NCI-H748 (cell line): Measurements from ENCODE around the gene TFB1M.
A peak's percentile ranks its signal among the peaks of the same experiment; 100 is the strongest.

ENCODE experiments used
- DNase-seq: peaks from one replicate; lab custom pipeline; 2025; ENCODE audit not compliant: unreplicated experiment; lab: John Stamatoyannopoulos, UW

TFB1M gene

GRCh38 chr6:155265843-155266535, 48.3 kb downstream of the TFB1M start:
- no peak for DNase-seq

GRCh38 chr6:155264693-155265320, 49.5 kb downstream of the TFB1M start:
- no peak for DNase-seq

- no peak for DNase-seq
Measured at GRCh38 chr6:155263373-155264063, 50.8 kb downstream of the TFB1M start, which contains the start of gene CLDN20. Gene CLDN20, plus strand, starts transcription at chr6:155264013. Its CDS starts 11,707 bp downstream, at chr6:155275720.

GRCh38 chr6:155262655-155263054, 51.6 kb downstream of the TFB1M start:
- DNase-seq, result no peak

GRCh38 chr6:155261111-155261900, 53.0 kb downstream of the TFB1M start:
- DNase-seq, result no peak

- DNase-seq, result no peak
Measured at GRCh38 chr6:155260686-155261085, 53.6 kb downstream of the TFB1M start.

- DNase-seq, result no peak
Measured at GRCh38 chr6:155259897-155260296, 54.4 kb downstream of the TFB1M start.

GRCh38 chr6:155259204-155259603, 55.1 kb downstream of the TFB1M start:
- DNase-seq, result no peak

GRCh38 chr6:155257796-155258195, 56.5 kb downstream of the TFB1M start:
- DNase-seq, result no peak

GRCh38 chr6:155256122-155256795, 58.0 kb downstream of the TFB1M start:
- no peak for DNase-seq

- no peak for DNase-seq
Measured at GRCh38 chr6:155254139-155254538, 60.1 kb downstream of the TFB1M start.

GRCh38 chr6:155253337-155253736, 60.9 kb downstream of the TFB1M start:
- DNase-seq, result no peak

- no peak for DNase-seq
Measured at GRCh38 chr6:155252581-155252980, 61.7 kb downstream of the TFB1M start.

GRCh38 chr6:155250701-155251381, 63.4 kb downstream of the TFB1M start:
- no peak for DNase-seq

GRCh38 chr6:155248008-155249001, 66.0 kb downstream of the TFB1M start:
- DNase-seq, result peak; percentile 19

- no peak for DNase-seq
Measured at GRCh38 chr6:155247618-155248007, 66.7 kb downstream of the TFB1M start.

- DNase-seq, result no peak
Measured at GRCh38 chr6:155246825-155247224, 67.5 kb downstream of the TFB1M start.

- no peak for DNase-seq
Measured at GRCh38 chr6:155245831-155246230, 68.5 kb downstream of the TFB1M start.

- DNase-seq, result no peak
Measured at GRCh38 chr6:155245193-155245592, 69.1 kb downstream of the TFB1M start.
